ENCODE data around the gene CD8A.
A peak's percentile ranks its signal among the peaks of the same experiment; 100 is the strongest.

Gene CD8A

DNA sequence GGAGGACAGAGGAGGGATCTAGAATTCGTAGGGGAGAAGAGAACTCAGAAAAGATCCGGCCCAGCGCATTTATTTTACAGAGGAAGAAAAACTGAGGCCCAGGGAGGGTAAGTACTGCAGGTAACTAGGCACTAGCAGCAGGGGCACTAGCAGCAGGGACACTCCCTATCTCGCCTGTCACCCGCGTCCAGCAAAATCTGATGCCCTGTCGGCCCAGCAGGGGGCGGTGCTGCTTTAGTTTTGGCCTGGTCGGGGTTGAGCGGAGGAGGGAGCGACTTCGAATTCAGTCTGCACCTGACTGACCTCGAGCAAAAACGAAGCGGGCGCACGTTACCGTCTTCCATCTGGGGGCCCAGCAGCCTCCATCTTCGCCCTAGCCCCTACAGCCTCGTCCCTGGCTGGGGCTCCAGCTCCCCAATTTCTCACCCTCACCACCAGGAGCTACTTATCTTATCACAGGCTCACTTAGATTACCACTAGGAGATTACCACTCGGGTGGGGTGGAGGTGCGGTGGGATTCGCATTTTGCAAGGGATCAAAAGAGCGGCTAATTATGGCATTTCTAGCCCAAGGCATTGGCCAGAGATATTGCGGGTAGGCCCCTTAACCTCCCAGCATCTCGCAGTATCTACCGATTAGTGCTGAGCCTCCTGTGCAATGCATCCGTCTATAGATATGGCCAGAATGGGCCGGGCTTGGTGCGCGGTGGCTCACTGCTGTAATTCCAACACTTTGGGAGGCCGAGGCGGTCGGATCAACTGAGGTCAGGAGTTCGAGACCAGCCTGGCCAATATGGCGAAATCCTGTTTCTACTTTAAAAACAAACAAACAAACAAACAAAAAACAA lies 17.8 kb upstream of the CD8A start:
- Mint-ChIP-seq H3K4me3 (peak overlapping the region; percentile 88 to 92 (median 89)), H3K9me3 (no peaks in the 10 kb centered on the region), H3K27me3 (ENCODE audit: low read depth) (peaks cover 27% of the 10 kb centered on the region), H3K27ac (peak overlapping the region in 2 of 3 experiments; percentile 3 to 33), H3K36me3 (ENCODE audit: low read depth) (no peaks in the 10 kb centered on the region), H3K4me1 (peaks cover 5% of the 10 kb centered on the region)
- TF ChIP-seq, protein P1, sequence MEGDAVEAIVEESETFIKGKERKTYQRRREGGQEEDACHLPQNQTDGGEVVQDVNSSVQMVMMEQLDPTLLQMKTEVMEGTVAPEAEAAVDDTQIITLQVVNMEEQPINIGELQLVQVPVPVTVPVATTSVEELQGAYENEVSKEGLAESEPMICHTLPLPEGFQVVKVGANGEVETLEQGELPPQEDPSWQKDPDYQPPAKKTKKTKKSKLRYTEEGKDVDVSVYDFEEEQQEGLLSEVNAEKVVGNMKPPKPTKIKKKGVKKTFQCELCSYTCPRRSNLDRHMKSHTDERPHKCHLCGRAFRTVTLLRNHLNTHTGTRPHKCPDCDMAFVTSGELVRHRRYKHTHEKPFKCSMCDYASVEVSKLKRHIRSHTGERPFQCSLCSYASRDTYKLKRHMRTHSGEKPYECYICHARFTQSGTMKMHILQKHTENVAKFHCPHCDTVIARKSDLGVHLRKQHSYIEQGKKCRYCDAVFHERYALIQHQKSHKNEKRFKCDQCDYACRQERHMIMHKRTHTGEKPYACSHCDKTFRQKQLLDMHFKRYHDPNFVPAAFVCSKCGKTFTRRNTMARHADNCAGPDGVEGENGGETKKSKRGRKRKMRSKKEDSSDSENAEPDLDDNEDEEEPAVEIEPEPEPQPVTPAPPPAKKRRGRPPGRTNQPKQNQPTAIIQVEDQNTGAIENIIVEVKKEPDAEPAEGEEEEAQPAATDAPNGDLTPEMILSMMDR (IDR thresholded peaks at IDR 0.05; ENCODE audit: unreplicated experiment in 3 of 3), result peak; percentile 89 to 94 (median 93)

DNA sequence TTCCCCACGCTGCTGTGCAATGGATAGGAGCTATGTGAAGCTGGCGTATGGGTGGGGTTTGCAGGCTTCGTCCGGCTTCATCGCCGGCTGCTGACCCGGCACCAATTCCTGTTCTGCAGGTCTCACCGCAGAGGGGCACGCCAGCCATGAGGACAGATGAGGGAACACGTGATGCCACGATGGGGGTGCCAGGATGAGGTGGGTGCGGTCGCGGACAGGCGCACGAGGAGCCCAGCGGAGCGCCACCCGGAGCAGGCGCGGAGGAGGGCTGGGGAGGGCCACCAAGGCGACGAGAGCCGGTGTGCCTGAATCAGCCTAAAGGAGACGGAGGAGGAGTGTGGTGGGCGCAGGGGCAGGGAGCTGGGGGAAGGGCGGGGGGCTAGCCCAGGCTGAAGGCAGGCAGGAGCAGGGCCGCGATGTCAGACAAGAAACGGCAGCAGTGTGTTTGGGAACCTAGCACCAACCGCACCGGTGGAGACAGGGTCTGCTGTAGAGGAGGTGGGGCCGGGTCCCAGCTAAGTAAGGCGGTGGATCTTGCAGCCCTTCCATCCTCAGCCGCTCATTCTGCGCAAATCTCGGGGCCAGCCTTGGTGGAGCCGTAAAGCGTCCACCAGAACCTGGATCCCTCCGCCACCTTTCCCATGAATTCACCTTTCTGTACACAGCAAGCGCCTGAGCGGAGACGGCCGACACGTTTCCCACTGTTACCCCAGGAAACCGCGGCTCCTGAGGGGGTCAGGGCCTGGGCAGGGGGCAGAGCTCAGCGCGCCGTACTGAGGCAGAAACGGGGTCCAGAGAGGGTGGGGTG lies 17.0 kb upstream of the CD8A start:
- peak overlapping the region; percentile 88 to 92 (median 89) for H3K4me3 Mint-ChIP-seq
- TF ChIP-seq, protein P1 (IDR thresholded peaks at IDR 0.05; ENCODE audit: unreplicated experiment in 3 of 3), result no peak
- H3K27me3 Mint-ChIP-seq (ENCODE audit: low read depth), result peaks cover 28% of the 10 kb centered on the region
- H3K27ac Mint-ChIP-seq, result peak overlapping the region; percentile 3 to 35 (median 31)
- H3K36me3 Mint-ChIP-seq (ENCODE audit: low read depth), result no peaks in the 10 kb centered on the region
- H3K9me3 Mint-ChIP-seq, result no peaks in the 10 kb centered on the region
- peaks cover 5% of the 10 kb centered on the region for H3K4me1 Mint-ChIP-seq

DNA sequence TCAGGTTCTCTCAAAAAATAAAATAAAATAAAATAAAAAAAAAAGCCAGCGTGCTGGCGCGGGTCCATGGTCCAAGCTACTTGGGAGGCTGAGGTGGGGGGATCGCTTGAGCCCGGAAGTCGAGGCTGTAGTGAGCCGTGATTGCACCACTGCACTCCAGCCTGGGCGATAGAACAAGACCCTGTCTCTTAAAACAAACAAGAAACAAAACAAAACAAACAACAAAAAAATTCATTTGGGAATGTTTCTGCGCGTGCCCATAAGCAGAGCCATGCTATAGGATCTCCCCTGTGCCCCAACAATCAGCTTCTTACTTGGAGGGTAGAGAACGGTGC lies 16.4 kb upstream of the CD8A start:
- H3K27me3 Mint-ChIP-seq (ENCODE audit: low read depth), result peaks cover 28% of the 10 kb centered on the region
- peak overlapping the region; percentile 88 to 92 (median 89) for H3K4me3 Mint-ChIP-seq
- H3K9me3 Mint-ChIP-seq, result no peaks in the 10 kb centered on the region
- H3K27ac Mint-ChIP-seq, result peak overlapping the region; percentile 3 to 35 (median 31)
- TF ChIP-seq, protein P1 (IDR thresholded peaks at IDR 0.05; ENCODE audit: unreplicated experiment in 3 of 3), result no peak
- H3K4me1 Mint-ChIP-seq, result peaks cover 5% of the 10 kb centered on the region
- H3K36me3 Mint-ChIP-seq (ENCODE audit: low read depth), result no peaks in the 10 kb centered on the region

DNA sequence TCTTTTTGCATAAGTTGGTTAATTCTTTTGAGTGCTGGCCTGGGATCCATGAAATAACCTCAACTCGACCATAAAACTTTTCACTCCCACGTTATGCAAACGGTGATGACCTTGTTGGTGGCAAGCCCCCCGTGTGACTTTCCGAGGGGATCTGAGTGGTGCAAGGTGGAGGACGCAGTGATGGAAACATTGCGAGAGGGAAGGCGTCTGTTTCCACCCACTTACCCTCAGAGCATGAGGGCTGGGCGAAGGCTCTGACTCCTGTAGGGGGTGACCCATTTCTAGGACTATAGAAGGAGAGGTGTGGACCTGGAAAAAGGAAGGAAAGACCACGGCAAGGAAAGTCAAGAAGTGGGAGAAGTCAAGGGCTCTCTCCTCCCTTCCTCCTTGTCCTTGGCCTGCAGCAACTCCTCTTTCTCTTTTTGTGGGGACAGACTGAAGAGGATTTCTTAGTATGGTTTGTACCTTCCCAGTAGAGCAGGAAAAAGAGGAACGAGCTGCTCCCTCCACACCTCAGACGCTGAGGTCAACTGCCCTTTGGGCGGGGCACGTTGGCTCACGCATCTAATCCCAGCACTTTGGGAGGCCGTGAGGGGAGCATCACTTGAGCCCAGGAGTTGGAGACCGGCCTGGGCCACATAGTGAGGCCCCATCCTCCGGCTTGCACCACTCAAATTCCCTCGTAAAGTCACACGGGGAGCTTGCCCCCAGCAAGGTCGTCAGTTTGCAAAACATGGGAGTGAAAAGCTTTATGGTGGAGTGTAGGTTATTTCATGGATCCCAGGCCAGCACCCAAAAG lies 15.5 kb upstream of the CD8A start:
- TF ChIP-seq, protein P1 (IDR thresholded peaks at IDR 0.05; ENCODE audit: unreplicated experiment in 3 of 3), result no peak
- Mint-ChIP-seq H3K4me1 (peaks cover 5% of the 10 kb centered on the region), H3K27me3 (ENCODE audit: low read depth) (peaks cover 28% of the 10 kb centered on the region), H3K27ac (no peak overlapping the region), H3K36me3 (ENCODE audit: low read depth) (no peaks in the 10 kb centered on the region), H3K9me3 (no peaks in the 10 kb centered on the region), H3K4me3 (peak overlapping the region; percentile 54 to 69 (median 62))

DNA sequence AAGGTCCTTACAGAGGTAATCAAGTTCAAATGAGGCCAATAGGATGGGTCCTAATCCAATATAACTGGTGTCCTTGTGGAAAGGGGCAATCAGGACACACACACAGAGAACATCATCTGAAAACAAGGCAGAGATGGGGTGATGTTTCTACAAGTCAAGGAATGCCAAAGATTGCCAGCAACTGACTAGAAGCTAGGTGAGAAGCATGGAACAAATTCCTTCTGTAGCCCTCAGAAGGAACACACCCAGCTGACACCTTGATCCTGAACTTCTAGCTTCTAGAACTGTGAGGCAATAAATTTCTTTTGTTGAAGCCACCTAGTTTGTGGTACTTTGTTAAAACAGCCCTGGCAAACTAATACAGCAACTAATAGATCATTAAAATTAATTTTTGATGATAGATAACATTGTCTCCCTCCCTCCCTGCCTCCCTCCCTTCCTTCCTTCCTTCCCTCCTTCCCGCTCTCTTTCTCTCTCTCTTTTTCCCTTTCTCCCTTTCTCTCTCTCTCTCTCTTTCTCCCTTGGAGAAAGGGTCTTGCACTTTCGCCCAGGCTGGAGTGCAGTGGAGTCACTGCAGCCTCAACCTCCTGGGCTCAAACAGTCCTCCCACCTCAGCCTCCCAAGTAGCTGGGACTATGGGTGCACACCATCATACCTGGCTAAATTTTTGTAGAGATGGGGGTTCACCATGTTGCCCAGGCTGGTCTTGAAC lies 10.3 kb upstream of the CD8A start:
- Mint-ChIP-seq H3K27ac (no peak overlapping the region), H3K9me3 (peaks cover 16% of the 10 kb centered on the region), H3K4me1 (no peaks in the 10 kb centered on the region), H3K36me3 (ENCODE audit: low read depth) (peaks cover 9% of the 10 kb centered on the region), H3K27me3 (ENCODE audit: low read depth) (peaks cover 26% of the 10 kb centered on the region), H3K4me3 (no peak overlapping the region)
- TF ChIP-seq, protein P1 (IDR thresholded peaks at IDR 0.05; ENCODE audit: unreplicated experiment in 3 of 3), result no peak
